PC-3 (cell line): ENCODE results near the gene TPGS1.

Experiments
- CTCF ChIP-seq: fragments of 300-600 bp; sonication (generic); conservative IDR thresholded peaks from 2 replicates; pipeline ENCODE4 v1.5.1; 2017; ENCODE audit warnings: antibody characterized with exemption, low read depth, mild to moderate bottlenecking, low read length
- EZH2 ChIP-seq: fragments of 300-600 bp; sonication (generic); IDR thresholded peaks from one replicate; pipeline ENCODE4 v1.6.1; 2017; ENCODE audit warnings: antibody characterized with exemption, mild to moderate bottlenecking, low read length; ENCODE audit not compliant: unreplicated experiment
- EZH2phosphoT487 ChIP-seq: fragments of 300-600 bp; sonication (generic); IDR thresholded peaks from 2 replicates; pipeline ENCODE4 v1.6.1; 2018; ENCODE audit warnings: mild to moderate bottlenecking, antibody characterized with exemption, low read length, borderline replicate concordance

DNA sequence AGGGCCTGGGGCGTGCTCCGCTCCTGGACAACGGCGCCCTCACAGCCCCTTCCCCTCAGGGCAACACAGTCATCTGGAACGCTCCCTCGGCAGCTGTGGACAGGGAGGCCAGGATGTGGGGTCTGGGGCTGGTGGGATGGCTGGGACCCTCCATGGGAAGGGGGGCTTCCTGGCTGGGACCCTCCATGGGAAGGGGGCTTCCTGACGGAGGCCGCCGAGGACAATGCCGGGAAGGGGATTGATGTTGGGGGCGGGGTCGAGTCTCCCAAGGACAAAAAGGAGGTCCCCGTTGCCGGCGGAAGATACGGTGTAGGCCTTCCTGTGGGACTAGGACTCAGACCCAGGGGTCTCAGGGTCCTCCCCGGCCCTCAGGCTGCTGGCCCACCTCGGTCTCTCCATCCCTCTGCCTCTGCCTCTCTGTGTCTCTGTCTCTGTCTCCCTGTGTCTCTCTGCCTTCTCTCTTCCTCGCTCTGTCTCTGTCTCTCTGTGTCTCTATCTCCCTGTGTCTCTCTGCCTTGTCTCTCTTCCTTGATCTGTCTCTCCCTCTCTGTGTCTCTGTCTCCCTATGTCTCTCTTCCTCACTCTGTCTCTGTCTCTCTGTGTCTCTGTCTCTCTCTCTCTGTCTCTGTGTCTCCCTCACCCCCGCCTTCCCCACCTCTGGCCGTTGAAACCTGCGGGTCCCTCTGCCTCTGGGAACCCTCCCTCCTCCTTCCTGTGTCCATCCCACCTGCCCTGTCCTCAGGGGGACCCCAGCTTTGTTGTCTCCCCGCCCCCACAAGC lies 13.7 kb upstream of the TPGS1 start:
- TF ChIP-seq CTCF (no peak), EZH2phosphoT487 (no peak), EZH2 (no peak)
